Measurements from ENCODE around the gene IL22RA2.

DNA sequence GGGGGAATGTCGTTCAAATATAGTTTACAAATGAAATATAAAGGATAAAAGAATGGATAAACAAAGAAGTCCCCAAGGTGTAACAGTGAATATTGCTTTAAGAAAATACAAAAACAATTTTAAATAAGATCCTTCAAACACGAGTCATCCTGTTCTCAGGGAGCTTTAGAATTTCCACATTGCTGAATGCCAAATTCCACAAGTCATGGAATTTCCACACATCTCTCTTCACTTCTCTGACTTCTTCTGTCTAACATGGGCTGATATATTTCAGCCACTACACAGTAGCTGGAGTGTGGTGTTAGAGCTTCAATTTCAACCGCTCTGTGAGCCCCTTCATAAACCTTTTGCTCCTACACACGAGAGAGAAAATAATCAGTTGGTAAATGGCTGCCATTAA, 28.0 kb downstream of the IL22RA2 start:
- TF ChIP-seq SP2 (tag by site-specific recombination; IDR thresholded peaks at IDR 0.05) (no peak), IKZF3 (tag by site-specific recombination; IDR thresholded peaks at IDR 0.05) (no peak), ZNF132 (tag by site-specific recombination; IDR thresholded peaks at IDR 0.05; ENCODE audit: borderline replicate concordance) (no peak), ZNF624 (tag by site-specific recombination; IDR thresholded peaks at IDR 0.05) (no peak), ZNF510 (tag by site-specific recombination; IDR thresholded peaks at IDR 0.05; ENCODE audit: insufficient replicate concordance) (no peak), ZBTB20 (tag by site-specific recombination; IDR thresholded peaks at IDR 0.05) (no peak)
- TF ChIP-seq, protein P1, sequence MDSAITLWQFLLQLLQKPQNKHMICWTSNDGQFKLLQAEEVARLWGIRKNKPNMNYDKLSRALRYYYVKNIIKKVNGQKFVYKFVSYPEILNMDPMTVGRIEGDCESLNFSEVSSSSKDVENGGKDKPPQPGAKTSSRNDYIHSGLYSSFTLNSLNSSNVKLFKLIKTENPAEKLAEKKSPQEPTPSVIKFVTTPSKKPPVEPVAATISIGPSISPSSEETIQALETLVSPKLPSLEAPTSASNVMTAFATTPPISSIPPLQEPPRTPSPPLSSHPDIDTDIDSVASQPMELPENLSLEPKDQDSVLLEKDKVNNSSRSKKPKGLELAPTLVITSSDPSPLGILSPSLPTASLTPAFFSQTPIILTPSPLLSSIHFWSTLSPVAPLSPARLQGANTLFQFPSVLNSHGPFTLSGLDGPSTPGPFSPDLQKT (IDR thresholded peaks at IDR 0.05; ENCODE audit: borderline replicate concordance, low read depth, low read length) = no peak
- TF ChIP-seq, protein P2, sequence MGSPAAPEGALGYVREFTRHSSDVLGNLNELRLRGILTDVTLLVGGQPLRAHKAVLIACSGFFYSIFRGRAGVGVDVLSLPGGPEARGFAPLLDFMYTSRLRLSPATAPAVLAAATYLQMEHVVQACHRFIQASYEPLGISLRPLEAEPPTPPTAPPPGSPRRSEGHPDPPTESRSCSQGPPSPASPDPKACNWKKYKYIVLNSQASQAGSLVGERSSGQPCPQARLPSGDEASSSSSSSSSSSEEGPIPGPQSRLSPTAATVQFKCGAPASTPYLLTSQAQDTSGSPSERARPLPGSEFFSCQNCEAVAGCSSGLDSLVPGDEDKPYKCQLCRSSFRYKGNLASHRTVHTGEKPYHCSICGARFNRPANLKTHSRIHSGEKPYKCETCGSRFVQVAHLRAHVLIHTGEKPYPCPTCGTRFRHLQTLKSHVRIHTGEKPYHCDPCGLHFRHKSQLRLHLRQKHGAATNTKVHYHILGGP (tag by site-specific recombination; IDR thresholded peaks at IDR 0.05) = no peak
- TF ChIP-seq, protein P3, sequence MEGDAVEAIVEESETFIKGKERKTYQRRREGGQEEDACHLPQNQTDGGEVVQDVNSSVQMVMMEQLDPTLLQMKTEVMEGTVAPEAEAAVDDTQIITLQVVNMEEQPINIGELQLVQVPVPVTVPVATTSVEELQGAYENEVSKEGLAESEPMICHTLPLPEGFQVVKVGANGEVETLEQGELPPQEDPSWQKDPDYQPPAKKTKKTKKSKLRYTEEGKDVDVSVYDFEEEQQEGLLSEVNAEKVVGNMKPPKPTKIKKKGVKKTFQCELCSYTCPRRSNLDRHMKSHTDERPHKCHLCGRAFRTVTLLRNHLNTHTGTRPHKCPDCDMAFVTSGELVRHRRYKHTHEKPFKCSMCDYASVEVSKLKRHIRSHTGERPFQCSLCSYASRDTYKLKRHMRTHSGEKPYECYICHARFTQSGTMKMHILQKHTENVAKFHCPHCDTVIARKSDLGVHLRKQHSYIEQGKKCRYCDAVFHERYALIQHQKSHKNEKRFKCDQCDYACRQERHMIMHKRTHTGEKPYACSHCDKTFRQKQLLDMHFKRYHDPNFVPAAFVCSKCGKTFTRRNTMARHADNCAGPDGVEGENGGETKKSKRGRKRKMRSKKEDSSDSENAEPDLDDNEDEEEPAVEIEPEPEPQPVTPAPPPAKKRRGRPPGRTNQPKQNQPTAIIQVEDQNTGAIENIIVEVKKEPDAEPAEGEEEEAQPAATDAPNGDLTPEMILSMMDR (tag by site-specific recombination; IDR thresholded peaks at IDR 0.05) = no peak
